NCI-H2029 (cell line): Measurements from ENCODE around the gene RPL29.

ENCODE experiments used
- DNase-seq: peaks from one replicate; lab custom pipeline; 2025; lab: John Stamatoyannopoulos, UW

Gene RPL29

DNA sequence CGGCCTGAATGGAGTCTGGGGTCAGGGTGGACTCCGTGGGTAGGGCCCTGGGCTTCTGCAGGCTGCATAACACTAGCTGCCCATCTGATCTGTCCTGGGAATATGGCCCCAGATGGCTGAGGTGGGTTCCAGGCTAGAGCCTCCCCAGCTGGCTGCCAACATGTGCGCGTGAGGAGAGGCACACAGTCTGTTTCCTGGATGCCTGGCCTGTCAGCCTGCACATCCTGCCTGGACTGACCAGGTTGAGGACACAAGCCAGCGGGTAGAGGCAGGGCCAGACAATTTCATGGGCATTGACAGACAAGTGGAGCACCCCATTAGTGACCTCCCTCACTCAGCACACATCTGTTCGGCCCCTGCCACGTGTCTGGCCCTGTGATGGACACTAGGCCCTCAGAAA is 29.8 kb upstream of the RPL29 start:
- no peak for DNase-seq

DNA sequence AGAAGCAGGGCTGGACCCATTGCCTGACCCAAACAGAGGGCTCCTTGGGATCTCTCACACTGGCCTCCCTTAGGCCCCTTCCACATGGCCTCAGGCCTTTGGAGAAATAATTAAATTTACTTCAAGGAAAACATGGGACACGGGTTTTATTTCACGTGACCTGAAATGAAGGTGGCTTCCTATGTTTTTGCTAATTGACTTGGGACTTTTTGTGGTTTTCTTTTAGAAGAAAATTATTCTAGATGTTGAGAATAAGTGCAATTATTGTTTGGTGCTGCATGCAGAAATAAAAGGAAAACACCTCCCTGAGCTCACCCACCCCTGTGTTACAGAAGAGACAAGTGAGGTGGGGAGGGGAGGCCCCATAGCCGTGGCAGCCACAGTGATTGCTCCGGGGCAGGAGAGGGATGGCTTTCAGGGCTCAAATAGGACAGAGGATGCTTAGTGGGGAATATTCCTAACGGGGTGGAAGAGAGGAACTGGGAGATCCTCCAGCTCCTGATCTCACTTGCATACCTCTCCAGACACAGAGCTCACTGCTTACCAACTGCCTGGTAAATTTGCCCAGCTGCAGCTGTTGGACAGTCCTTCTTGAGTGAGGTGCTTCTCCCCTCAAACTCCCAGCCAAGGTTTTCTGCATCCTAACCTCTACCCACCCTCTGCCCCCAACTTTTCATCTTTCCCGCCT is 29.2 kb upstream of the RPL29 start:
- no peak for DNase-seq

DNA sequence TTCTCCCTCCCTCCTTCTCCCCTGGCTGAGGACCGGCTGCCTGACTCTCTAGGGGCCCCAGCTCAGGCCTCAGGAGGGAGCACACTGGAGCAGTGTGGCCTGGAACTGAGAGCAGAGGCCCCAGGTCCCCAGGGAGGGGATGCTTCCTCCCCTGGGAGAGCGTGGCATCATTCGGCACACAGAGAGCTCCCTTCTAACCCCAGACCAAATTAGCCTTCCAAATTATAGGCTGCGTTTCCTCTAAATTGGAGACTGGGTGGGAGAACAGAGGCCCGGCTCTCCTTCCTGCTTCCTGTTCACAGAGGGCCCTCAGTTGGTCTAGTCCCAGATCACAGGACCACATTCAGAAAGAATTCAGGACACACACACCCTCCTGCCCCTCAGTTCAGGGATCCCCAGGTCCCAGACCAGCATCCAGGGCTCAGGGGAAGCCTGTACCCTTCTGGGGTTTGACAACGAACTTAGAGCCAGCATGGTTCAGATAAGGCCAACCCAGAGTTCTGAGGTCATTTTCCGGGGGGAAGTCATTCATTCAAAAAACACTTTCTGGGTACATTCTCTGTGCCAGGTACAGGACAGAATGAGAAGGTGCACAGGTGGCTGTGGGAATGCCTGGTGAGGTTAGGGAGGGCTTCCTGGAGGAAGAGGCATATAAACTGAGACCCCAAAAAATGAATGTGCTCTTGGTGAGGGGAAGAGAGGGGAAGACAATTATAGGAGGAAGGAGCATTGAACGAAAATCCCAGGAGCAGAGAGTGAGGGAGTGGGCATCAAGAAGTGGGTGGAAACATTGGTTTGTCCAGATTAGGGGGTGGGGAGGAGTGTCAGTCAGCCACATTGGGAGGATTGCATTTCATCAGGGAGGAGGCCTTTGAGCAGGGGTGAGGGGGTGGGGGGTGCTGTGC is 28.4 kb upstream of the RPL29 start:
- no peak for DNase-seq

DNA sequence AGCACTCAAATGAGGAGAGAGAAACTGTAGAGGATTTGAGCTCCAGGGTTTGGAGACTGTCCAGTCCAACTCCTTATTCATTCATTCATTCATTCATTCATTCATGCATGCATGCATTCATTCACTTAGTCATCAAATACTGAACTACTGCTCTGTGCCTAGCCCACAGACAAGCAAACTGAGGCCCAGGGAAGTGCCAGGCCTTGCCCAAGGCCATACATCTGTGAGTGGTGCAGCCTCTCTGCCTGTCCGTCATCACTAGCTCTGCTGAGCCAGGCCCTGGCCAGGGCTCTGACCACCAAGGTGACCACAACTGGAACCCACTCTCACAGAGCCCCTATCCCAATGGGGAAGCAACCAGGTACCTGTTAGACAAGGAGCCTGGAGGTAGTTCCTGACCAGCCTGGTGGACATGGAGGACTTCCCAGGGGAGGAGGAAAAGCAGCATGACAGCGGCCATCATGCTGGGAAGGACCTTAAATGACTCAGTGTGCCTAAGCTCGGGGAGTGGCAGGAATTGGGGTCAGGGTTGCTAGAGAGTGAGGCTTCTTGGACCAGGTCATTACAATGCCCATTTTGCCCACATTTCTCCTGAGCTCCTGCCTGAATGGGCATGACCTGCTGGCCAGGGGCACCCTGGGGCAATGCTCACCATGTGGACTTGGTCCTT is 27.5 kb upstream of the RPL29 start:
- DNase-seq = no peak

DNA sequence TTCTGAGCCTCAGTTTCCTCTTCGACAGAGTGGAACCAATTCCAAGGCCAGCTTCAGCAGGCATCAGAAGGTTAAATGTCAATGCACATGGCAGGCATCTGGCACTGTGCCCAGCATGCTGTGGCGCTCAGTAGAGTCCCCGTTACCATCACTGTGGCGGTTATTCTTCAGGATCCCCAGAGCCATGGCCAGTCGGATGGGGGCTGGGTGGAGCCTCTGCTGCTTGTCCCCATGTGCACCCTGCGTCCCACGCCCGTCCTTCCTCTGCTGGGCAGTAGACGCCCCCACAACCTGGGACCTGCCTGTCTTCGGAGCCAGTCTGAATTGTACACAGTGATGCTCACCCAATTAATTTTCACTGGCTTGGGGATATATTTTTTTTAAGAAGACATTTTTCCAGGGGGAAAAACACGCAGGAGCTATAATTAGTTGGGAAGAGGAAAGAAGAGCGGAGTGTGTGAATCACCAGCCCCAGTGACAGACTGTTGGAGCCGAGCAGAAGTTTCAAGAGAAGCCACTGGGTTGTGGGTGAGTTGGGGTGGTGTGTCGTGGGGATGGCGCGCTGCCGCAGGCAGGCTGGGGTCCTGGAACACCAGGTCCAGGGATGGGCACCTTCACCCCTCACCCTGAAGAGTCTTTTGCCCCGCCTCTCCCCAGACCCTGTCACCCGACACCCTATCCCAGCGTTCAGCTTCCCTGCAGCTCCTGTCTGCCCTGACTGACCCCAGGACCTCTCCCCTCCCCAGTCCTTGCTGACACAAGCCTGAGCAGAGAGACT is 26.8 kb upstream of the RPL29 start:
- no peak for DNase-seq

DNA sequence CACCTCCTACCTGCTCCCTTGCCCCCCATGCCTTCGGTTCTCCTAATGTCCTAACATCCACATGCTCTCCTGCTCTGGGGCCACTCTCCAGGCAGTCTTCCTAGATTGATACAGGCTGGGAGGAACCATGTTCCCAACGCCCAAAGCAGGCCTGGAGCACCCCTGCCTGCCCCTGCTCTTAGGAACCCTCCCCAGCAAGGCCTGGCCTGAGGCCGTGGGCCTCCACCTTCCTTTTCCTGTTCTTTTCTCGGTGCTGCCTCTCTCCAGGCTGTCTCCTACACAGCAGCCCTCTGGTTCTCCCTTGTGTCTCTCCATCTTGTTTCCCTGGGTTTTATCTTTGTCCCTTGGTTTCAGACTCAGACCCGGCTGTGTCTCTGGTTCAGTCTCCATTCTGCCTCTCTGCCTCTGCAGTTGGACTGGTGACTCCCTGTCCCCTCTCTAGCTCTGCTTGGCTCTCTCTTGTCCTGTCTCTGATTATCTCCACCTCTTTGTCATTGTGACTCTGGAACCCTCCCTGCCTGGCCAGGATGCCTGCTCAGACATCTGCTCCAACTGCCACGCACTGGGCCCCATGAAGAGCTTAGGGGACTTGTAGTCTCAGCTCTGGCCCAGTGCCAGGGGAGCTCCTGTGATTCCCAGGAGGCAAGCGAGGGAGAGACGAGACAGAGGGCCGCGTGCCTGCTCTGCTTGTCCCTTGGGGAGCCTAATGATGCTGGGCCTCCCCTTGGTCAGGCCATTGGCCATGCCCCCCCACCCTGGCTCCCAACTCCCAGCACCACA is 26.0 kb upstream of the RPL29 start:
- no peak for DNase-seq

DNA sequence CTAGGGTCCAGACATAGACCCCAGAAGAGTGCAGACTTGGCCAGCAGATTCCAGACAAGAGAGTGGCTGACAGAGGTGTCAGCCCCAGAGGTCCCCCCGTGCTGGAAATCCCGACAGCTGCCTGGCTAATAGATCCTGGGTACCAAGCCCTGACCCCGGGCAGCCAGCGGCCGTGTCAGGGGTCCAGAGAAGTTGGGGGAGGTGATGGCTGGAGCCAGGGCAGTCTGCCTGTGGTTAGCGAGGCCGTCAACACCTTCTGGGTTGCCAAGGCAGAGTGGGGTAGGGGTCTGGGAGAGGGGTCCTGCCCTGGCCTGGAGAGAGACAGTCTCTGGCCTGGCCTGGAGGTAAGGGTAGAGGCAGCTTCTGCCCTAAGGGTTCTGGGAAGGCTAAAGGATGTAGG is 25.1 kb upstream of the RPL29 start:
- no peak for DNase-seq

DNA sequence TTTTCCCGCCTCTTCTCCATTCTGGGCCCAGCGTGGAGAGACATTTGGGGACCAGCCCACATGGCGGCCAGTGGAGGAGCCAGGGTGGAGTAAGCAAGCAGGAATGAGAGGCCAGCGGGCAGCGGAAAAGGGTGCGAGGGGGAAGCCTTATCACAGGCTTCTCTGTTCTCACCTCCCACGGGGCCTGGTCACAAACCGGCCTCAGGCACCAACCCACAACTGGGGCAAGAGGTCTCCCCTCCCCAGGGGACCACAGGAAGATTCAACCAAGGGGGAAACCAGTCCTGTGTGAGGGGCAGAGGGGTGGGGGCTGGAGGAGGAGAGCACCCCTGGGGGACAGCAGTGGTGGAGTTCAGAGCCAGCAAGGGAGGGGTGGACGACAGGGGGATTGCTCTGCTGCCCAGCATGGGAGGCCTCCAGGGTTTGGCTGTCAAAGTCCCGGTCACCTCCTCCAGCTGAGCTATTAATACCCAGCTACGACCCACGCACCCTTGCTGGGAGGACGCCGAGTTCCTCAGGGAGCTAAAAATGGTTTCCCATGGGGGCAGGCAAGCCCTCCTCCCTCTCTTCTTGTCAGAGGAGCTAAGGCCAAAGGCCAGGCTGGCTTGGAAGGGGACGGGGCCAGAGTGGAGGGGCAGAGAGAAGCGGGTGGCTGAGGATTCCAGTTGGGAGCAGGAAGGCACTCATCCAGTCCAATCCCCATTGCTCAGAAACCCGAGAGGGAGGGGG is 23.8 kb upstream of the RPL29 start:
- no peak for DNase-seq

DNA sequence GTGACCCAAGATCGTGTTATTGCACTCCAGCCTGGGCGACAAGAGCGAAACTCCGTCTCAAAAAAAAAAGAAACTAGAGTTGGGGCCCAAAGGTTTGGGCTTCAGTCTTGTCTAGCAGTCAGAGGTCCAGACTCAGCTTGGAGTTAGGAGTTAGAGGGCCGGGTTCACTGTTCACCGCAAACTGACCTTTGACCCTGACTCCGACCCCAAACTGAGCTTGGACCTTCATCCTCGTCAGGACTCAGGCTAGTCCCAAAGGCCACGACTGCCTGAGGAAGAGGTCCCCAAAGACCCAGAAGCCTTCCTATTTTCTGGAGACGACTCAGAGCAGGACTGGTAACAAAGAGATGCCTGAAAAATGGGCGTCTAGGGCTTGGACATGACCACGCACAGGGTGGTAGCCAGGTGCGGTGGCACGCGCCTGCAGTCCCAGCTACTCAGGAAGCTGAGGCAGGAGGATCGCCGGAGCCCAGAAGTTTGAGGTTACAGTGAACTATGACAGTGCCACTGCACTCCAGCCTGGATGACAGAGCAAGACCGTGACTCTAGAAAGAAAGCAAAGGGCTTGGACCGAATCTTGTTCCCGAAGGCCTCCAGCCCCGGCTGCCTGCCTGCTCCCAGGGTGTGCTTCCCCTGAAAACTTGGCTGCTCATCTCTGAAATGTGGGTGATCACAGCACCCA is 22.8 kb upstream of the RPL29 start:
- DNase-seq = no peak

DNA sequence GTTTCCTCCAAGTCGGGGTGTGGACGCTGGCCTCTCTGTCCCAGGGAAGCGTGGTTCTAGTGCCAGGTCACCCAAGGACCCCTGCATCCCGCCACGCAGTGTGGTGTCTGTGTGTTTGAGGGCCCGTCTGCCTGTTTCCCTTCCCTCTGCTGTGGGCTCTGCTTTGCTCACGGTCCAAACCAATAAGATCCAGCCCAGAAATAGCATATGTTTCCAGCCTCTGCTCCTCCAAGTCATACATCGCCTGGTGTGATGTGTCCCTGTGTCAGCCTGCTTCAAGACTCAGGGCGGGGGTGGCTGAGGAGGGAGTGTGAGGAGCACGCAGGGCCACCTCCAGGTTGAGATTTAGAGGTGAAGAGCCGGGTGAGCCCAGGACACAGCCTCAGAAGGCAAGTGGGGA is 21.9 kb upstream of the RPL29 start:
- DNase-seq = no peak

DNA sequence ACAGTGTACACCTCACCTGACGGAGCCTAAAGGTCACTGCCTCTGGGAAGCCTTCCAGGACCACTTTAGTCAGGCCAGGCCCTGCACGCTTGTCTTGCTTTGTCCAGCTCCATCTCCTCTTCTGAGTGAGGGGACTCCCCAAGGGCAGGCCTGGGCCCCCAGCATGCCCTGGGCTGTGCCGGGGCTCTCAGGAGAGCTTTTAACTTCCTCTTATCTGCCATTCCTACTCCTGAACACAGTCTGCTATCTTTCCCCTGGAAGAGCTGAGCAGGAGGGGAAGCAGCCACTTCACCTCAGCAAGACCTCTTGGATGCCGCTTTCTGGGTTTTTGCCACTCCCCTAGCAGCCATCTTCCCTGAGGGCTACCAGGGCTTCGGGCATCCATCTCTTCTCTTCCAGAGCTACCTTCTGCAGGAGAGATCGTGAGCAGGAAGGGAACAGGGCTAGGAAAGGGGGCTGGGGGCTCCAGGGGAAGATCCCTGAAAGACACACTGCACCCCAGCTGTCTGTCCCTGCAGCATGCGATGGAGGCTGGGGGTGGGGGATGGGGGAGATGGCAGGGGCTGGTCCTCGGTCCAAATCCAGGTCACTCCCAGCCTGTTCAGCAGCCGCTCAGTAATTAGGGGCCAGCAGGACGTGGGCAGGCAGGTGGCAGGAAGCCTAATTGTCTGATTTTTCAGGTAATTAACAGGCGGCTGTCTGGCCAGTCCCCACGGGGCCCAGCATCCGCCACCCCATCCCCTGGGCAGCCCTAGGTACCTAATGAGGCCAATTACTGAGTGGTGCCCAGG is 19.9 kb upstream of the RPL29 start:
- no peak for DNase-seq

DNA sequence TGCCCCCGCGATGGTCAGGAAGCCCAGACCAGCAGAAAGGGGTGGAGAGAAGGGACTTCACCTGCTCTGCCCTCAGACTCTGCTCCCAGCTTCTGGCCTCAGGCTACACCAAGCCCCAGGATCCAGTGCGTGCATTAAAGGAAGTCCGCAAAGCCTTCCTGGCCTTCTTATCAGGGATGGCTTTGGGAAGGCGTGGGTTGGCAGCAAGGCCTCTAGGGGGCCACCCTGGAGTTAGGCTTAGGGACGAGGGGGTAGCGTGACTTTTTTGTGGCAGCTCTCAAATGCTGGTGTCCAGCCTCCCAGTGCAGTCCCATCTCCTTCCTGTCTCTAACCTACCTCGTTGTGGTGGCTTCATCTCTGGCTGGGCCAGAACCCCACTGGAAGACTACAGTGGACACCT is 18.9 kb upstream of the RPL29 start:
- DNase-seq = no peak

DNA sequence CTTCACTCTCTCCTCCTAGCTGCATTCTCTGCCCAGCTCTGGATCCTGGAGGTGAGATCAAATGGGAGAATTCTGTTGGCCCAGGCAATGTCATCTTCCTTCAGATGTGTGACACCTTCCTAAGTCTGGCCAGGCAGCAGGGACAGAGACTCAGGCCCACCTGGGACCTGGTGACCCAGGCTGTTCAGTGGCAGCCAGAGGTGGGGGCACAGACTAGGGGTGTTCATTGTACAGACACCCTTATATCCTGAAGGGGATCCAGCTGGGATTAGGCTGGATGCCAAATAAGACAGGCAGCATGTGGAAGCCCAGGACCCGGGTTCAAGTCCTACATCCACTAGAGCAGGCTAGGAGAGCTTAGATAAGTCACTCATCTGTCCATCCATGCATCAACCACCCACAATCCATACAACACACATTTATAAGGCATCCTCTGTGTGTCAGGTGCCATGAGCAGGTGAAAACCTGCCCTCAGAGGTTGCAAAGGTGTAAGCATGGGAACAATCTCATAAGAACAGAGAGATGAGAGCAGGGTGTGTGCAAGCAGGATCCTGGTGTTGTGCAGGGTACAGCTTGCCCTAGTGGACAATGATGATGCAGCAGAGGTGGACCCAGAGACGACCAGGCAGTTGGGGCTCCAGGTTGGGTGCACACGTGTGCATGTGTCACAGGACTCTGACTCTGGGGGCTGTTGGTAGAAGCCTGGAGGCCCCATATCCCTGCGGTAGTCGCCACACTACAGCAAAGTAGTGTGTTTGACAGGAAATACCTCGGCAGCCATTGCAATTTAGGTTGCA is 18.3 kb upstream of the RPL29 start:
- DNase-seq = no peak

DNA sequence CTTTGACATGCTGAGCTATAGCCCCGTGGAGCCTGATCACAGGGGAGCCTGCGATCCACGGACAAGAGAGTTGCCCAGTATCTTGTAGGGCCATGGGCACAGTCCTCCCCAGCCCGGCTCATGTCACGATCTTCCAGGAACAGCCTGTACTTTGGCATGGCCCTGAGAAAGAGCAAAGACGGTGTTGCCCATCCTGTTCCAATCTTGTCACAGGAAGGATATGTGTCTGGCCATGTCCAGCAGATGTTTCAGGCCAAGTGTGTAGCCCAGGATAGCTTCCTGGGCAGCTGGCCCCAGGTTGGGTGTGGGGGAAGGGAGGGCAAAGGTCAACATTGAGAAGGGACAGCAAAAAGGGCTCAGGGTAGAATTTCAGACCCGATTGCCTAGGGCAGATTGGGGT is 17.0 kb upstream of the RPL29 start:
- no peak for DNase-seq

DNA sequence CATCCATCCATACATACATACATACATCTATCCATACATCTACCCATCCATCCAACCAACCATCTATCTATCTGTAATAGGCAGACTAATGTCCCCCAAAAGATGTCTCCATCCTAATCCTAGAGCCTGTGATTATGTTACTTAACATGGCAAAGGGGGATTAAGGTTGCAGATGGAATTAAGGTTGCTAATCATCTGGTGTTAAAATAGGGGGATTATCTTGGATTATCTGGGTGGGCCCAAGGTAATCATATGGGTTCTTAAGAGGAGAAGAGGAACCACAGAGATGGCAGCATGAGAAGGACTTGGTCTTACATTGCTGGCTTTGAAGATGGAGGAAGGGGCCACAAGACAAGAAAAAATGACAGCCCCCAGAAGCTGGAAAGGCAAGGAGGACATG is 14.7 kb upstream of the RPL29 start:
- no peak for DNase-seq

DNA sequence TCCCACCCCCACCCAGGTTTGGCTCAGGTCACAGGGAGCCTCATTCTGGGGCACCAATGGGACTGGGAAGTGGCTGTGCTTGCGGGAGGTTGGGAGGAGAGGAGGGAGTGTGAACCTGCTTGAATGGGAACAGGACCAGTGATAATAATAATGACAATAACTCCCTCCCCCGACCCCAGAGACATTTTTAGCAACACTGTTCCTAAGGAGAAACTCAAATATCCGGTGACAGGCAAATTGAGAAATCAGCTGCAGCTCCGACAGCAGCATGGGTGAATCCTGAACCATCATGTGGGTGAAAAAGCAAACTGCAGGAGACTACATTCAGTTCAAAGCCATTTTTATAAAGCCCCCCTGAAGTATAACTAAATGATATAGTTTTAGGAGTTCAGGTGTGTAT is 11.6 kb upstream of the RPL29 start:
- DNase-seq = no peak

DNA sequence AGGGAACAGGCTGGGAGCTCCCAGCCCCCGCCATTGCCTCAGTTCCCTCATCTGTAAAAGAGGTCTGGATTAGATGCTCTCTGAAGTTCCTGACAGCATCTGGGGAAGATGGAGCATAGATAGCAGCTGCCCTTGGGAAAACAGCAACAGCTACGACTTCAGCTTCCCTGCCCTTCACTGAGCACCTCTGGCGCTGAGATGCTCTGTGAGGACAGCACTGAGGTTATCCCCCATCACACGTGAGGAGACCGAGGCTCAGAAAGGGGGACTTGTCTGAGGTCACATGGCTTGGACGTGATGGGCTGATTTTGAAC is 11.1 kb upstream of the RPL29 start:
- no peak for DNase-seq

DNA sequence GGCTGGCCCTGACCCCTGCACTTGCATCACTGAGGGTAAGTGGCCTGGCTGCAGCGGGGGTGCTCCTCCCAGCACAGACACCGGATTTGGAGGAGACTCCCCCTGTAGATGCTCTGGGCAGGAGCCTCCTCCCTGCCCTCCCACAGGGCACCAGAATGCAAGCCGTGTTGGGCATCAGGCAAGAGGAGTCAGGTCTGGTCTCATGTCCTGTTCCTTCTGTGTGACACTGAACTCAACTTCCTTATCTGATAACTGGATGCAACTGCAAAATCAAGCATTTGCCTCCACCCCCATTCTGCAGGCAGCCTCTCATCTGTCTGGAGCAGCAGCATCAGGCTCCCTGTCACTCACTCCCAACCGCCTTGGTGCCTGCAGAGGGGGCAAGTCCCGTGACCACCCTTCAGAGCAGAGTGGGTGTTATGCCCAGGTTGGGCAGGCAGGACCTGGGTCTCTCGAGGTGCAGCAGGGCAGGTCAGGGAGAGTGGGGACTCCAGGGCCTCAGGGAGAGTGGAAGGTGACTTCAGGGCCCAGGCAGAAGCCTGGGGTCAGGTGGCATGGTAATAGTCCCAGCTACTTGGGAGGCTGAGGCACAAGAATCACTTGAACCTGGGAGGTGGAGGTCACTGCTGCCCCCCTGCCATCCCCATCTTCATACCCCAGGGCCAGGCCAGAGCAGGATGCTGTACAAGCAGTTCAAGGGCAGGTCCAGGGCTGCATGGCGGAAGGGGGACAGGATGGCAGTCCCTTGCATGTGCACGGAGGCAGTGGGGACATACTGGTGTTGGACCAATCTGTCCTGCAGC is 10.5 kb upstream of the RPL29 start:
- no peak for DNase-seq
